Activated CD4-positive, alpha-beta T cell treated with anti-CD3 and anti-CD28 coated beads, Interleukin-2, Interleukin-4, amounts not matched to agents 100 ng/mL and 50 ng/mL, durations not matched to agents 16 hours and 8 hours (primary cell): ENCODE measurements around the gene CRISPLD2.
A peak's percentile ranks its signal among the peaks of the same experiment; 100 is the strongest.

Experiments
- DNase-seq: peaks from one replicate; pipeline ENCODE4 v3.0.0-alpha.2; 2020; ENCODE audit warnings: low spot score

CRISPLD2 gene

DNA sequence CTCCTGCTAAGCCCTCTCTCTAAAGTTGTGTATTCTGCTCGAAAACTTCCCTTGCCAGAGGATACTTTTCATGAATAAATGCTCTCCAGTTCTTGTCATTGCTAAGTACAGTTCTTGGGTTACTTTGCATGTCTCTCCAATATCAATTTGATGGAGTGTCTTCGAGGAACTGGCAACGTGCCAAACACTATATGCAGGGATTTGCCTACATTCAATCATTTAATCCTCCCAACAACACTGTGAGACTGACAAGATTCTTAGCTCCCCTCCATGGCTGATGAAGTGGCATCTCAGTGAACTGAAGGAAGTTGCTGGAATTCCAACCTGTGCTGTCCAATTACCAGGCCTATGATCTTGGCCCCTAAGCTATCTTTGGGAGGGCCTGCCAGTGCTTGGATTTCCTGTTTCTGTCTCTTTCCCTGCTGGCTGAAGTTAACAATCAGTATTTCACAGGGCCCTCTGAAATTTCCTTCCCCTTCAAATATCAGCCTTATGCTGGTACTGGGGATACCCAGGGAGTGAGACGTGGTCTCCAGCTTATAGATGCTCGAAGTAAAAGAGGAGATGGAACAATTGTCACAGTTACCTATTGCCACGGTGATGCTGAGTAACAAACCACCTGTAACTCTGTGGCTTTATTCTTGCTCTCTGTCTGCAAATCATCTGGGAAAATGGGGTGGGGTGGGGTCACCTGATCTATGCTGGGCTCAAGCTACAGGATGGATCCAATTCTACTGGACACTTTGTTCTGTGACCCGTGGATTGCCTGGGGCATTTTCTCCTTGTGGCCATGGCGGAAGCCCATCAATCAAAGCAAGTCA lies 19.4 kb upstream of the CRISPLD2 start:
- DNase-seq = no peak

DNA sequence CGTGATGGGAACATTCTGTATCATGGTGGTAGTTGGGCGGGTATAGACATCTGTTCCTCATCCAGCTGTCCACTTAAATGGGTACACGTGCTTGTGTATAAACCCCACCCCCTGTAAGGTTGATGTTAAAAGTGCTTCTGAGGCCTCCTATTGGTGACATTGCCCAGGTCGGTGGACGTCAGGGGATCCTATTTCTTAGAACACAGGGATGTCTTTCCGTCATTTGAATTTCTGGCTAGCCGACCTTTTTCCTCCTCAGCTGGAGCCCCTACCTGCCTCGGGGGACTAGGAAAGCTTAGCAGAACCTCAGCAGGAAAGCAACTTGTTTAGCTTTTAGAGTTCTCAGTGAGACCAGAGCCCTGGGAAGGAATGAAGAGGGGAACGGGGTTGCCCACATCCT lies 16.6 kb upstream of the CRISPLD2 start:
- no peak for DNase-seq

DNA sequence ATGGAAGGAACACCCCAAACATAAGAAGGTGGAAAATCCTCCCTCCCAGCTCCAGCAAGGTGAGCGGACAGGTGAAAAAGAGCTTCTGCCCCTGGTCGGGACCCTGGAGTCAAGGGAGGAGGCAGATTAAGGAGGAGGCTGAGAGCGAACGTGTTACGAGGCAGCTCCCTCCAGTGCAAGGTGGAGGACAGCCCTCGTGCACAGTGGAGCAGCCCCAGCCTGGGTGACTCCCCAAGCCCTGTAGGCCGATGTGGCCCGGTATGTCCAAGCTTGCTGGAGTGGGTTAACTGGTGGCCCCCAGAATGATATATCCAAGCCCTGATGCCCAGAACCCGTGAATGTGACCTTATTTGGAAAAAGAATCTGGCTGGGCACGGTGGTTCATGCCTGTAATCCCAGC lies 15.5 kb upstream of the CRISPLD2 start:
- DNase-seq = no peak

DNA sequence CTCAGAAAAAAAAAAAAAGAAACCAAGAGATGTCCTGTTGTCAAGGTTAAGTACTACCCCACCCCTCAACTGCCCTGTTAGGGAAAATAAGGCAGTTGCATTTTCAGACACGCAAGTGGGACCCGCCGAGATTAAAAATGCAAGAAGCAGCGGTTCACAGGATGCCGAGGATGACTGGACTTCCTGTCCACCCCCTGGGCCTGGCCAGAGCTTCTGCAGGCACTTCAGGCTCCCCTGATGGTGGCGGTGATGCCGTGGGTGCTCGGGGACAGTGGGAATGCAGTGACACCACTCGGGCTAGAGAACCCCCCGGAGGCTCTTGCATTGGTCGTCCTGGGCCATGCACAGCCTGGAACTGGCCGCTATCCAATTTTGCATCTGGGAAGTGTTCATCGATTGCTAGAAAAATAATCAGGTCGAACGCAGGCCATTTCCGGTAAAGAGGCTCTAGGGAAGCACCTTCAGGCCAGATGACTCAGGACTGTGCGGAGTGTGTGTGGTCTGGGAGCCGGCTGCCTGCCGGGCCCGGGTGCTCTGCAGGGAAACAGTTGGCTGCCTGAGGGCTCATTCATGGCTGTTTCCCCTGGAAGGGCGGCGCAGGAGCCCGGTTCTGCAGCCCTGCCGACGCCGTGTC lies 13.4 kb upstream of the CRISPLD2 start:
- peak; percentile 6 for DNase-seq

DNA sequence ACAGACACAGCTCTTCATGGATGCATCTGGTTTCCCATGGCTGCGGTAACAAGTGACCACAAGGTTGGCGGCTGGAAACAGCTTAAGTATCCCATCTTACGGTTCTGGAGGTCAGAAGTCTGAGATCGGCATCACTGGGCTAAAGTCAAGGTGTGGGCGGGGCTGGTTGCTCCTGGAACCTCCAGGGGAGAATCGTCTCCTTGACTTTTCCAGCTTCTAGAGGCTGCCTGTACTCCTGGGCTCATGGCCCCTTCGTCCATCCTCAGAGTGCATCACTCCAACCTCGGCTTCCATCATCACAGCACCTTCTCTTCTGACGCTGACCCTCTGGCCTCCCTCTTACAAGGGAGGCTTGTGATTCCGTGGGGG lies 12.9 kb upstream of the CRISPLD2 start:
- no peak for DNase-seq

DNA sequence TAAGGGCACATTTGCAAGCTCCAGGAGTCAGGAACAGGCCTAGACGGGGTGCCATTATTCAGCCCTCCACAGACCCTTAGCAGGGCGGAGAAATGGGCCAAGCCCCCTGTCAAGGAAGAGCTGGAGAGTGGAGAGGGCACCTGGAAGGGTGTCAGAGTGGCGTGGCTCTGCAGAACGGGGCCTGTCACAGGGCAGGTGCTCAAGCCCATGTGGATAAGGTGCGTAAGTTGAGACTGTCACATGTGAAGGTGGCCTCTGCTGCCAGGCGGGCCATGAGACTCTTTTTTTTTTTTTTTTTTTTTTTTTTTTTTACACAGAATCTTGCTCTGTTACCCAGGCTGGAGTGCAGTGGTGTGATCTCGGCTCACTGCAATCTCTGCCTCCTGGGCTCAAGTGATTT lies 12.0 kb upstream of the CRISPLD2 start:
- DNase-seq = no peak

DNA sequence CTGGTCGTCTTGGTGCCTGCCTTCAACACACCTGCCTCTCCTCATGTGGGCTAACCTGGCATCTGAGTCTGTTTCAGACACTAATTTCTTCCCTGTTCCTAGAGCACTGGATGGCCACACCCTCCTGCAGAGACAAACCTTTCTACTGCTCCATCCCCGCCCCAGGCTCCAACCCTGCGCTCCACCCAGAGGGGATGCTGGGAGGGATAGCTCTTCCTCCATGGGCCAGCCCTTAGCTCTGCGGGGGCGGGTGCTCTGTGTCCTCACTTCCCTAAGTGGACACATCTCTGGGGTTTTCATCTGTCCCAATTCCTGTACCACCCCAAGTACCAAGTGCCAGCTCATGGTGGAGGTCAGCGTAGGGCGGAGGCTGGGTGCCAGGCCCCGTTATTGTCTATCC lies 11.0 kb upstream of the CRISPLD2 start:
- DNase-seq = no peak

DNA sequence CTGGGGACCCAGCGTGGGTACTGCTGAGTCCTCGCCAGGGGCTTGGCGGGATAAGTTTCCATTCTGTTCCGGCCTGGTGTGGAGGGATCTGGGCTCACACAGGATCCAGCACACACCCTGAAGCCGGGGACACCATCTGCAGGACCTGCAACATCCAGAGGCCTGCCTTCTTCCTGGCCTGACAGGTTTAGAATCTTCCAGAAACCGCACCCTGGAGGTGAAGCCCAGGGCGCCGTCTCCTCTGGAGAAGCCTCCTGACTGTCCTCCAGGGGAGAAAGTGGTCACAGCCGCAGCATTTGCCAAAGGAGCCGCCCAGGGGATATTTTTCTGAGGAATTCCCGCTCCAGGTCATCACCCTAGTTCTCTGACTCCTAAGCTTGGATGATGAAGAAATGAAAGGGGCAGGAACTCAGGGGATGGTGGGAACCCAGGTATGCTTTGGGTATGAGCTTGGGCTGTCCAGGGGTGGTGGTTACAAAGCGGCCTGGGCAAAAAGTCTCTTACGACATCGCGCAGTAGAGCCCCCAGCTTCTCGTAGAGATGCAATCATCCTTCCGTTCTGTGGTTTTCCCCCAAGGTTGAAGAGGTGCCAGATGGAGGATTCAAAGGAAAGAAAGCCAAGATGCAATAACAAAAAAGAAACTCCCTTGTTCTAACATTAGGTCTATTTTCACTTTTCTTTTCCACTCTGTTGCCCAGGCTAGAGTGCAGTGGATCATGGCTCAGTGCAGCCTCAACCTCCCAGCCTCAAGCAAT lies 9.1 kb upstream of the CRISPLD2 start:
- peak; percentile 25 for DNase-seq

DNA sequence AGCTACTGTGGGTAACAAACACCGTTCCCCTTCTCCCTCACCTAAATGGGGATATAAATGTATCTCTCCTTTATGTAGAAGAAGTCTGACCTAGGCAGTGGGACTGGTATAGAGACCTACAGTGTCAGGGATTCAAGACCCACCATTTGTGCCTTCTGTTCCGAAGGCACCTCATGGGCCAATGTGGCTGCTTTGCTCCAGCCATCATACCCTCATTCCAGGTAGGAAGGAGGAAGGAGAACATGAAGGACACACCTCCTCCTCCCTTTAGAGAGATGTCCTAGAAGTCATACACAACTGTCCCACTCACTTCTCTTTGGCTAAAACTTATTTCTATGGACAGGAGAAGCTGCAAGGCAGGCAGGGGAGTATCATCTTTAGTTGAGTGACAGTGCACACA lies 8.3 kb upstream of the CRISPLD2 start:
- no peak for DNase-seq

DNA sequence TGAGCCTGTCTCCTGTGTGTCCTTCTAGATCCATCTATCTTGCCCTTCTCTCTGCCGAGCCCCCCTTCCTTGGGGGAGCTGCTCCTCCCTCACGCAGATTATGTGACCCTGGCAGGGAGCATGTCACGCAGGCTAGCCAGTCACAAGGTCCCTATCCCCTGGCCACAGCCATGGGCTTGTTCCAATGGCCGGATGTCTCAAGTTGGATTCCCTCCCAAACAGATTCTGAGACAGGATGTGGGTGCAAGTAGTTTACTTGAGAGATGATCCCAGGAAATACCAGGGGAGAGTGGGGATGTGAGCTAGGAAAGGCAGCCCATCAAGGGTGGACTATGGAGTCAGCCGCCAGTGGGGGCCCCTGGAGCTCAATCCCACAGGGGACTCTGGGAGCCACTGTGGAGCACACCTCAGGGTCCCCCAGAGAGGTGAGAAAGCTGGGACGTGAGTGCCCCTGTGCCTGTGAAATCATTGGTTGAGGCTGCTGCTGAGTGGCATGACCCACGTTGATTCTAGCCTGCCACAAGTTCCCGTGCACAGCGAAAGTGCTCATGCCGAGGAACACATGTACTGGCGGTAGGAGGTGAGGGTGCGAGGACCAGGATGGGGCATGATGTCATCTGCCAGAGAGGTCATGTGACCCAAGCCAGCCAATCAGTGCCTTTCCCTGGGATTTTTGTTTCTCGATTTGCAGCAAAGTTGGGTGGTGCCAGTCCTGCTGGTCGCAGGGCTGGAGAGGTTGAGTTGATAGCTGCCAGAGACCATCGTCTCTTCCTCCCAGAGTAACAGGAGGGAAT lies 6.4 kb upstream of the CRISPLD2 start:
- no peak for DNase-seq

DNA sequence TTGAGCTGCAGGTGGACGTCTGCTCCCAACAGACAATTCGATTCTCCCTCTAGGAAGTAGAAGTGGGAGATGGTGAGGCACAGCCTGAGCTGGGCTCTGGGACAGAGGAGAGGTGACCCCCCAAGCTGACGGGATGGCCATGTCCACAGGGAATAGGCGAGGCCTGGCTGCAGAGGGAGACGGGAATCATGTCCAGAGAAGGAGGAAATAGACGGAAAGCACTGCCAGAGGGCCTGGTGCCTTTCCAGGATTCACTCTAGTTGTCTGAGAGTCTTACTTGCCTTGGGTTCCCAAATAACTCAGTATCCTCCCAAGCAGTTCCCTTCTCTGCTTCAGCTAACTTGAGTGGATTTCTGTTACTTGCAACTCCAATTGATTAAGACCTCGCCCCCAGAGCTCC lies 4.3 kb upstream of the CRISPLD2 start:
- DNase-seq = no peak

DNA sequence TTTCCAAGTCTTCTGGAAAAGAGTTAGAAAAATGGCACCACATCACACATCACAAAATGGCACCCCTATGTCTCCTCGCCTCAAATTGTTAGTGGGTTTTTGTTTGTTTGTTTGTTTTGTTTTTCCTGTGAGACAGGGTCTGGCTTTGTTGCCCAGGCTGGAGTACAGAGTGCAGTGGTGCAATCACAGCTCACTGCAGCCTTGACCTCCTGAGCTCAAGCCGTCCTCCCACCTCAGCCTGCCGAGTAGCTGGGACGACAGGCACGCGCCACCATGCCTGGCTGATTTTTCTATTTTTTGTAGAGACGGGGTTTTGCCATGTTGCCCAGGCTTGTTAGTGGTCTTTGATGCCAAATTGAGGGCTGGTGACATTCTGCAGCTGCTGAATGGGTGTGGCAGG lies 3.8 kb upstream of the CRISPLD2 start:
- DNase-seq = no peak

DNA sequence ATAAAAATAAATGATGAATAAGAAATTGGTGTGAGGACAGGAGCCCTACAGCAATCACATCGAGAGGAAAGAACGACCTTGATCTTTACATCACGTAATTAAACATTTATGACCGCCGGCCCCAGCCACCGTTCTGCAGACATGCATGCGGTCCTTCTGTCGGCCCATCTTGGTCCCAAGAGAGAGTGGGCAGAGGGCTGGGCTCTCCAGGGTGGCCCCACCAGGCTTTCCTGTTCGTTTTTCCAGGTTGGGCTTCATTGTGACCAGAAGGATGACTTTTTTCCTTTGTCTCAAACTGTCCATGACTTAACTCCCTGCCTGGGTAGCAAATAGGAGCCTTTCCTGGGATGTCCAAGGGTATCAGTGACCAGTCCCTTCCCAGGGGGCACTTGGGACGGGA lies 3.3 kb upstream of the CRISPLD2 start:
- no peak for DNase-seq

DNA sequence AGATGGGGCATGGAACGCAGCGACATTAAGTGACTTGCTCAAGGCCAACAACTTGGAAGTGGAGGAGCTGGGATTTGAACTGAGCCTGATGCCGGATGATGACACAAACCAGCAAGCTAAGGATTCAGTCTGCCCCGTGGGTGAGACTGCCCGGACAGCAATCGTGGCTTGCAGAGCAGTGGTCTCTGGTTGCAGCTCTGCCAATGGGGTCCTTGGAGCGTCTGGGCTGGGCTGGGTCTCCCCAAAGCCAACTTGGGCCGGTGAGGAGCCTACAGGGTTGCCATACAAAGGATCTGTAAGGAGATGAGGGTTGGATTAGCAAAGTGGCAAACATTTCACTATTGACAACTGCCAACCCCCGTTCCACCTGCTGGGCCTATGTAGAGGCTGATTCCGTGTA lies 2.6 kb upstream of the CRISPLD2 start:
- DNase-seq = no peak

DNA sequence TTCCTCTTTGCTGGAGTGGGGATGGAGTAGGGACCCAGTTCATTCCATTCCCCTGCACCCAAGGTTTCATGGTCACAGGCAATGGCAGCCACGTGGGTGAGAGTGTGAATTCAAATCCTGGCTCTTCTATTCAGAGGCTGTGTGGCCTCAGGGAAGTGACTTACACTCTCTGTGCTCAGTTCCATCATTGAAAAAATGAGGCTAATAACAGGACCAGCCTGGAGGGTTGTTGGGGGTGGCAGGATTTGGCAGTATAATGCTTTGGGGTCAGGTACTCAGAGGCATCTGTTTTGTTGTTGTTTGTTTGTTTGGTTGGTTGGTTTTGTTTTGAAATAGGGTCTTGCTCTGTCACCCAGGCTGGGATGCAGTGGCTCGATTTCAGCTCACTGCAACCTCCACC lies 2.2 kb upstream of the CRISPLD2 start:
- no peak for DNase-seq

DNA sequence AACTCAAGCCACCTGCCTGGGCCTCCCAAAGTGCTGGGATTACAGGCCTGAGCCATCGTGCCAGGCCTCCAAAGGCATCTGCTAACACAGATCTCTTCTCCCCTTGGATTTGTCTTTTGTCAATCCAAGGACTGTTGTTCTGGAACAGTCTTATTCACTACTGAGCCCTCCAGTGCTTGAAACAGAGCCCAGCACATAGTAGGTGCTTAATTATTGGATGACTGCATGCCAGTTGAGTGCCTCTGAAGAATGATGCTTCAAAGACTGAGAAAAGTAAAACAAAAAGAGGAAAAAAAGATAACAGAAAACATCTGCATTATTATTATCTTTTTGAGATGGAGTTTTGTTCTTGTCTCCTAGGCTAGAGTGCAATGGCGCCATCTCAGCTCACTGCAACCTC lies 1.7 kb upstream of the CRISPLD2 start:
- no peak for DNase-seq

DNA sequence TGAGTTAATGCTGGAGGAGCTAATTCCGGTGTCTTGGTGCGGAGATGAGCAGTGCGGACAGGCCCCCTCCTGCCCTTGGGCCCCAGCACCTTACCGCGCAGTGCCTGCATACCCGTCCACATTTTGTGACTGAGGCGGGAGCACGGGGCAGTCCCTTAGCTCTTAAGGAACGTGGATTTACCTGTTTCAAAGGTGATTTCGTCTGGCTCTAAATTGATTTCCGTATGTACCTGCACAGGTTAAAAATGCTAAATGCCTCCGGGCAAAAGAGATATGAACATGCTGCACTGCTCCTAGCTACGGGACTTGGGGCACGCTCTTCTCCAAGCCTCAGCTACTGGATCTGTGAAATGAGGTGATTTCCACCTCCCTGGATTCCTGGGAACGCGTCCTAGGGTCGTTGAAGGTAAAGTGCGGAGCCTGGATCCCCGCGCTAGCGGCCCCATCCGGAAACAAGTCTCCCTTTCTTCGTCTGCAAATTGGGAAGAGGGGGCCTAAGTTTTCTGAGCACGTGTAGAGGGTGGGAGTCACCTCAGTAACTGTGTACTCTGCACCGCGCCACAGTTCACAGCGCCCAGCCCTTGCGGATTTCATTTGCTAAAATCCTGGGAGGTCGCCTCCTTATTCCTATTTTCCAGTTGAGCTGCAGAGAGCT lies 669 bp upstream of the CRISPLD2 start:
- DNase-seq = no peak

DNA sequence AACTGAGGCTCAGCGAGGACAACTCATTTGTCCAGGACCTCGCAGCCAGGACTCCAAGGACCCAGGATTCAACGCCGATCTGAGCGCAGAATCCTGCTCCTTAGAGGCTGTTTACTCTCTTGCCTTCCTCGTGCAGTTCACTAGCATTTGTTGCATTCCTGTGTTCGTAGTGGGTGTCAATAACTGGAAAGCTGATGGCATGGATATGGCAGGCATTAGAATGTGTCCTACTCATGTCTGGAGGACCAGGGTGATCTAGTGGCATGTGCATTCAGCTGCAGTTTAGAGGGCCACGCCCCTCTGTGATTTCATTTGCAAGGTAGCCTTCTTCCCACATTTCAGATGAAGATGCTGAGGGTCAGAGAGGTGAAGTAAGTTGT lies 510 bp downstream of the CRISPLD2 start:
- DNase-seq = no peak

DNA sequence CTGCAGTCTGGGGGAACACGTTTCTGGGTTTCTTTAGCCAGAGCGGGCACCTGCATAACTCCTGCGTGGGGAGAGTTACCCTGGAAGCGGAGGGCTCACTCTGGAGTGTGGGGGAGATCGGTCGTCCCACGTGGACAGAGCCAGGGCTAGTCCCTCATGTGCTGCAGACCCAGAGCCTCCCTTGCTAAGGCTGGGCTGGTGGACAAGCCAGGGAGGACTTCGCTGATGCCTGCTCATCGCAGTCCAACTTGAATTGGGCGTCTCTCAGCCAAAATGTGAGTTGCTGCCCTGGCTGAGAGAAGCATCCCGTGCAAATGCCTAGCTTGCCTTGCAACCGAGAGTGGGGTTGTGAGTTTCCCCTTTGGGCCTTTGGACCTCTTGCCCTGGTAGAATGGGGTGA lies 986 bp downstream of the CRISPLD2 start:
- DNase-seq = no peak

DNA sequence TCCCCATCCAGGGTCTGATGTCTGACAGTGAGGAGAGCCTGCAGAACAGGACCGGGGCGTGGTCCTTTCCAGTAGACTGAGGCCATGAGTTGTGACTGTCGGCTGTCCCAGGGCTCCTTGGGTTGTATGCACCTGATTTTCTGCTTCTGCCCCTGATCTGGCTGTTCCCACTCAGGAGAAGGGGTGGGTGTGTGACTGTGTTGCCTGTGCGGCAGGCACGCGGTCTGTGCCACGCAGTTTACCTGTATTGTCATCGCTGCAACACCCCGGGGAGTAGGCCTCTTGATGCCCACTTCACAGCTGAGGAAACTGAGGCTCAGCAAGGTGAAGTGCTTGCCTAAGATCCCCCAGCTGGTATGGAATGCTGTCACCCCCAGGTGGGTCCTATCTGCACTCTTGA lies 1.4 kb downstream of the CRISPLD2 start:
- DNase-seq = no peak

DNA sequence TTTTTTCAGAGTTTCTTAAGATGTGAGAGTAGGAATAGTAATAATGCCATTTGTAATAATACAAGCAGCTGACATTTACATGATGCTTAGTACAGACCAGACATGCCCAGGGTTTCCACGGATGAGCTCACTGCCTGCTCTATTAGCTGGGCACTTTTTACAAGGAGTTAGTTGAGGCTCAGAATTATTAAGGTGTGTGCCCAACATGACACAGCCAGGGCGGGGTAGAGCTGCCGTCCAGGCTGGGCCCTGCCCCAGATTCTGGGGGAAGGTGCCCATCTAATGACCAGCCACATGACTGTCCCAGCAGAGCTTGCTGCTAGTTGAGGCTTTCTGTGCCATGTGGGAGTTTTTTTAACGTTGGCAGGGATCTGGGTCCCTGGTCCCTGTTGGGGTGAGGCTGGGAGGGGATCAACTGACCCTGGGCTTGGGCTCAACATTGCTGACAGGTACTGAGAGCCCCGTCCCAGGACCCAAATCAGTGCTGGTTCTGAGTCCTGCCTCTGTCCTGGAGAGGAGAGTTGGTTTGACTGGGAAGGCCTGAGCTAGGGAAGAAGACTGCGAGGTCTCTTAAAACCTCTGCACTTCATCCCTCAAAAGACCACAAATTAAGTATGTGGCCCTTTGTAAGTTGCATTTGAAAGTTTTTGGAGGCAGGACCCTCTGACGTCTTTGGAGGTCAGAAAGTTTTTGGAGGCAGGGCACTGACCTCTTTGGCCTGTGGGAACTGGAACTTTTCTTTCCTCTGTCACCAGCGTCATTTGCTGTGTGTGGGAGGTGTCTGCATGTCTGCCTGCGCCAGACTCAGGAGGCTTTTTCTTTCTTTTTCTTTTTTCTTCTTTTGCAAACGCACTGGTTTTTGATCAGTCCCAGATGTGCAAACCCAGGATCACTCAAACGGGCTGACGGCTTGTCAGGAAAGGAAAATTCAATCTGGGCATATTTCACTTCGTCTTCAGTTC lies 2.2 kb downstream of the CRISPLD2 start:
- DNase-seq = no peak
